GM12892 (cell line): ENCODE results near the gene WWP2.

ENCODE experiments used
- POLR2A ChIP-seq: IDR thresholded peaks from 2 replicates; pipeline ENCODE4 v1.6.1; 2011; ENCODE audit warnings: low read depth, low read length, control low read depth
- POLR2AphosphoS5 ChIP-seq: IDR thresholded peaks from 2 replicates; pipeline ENCODE4 v1.6.1; 2011; ENCODE audit warnings: low read depth, low read length, control low read depth
- TAF1 ChIP-seq: IDR thresholded peaks from 2 replicates; pipeline ENCODE4 v1.6.1; 2011; ENCODE audit warnings: low read depth, mild to moderate bottlenecking, control low read depth, low read length, borderline replicate concordance

DNA sequence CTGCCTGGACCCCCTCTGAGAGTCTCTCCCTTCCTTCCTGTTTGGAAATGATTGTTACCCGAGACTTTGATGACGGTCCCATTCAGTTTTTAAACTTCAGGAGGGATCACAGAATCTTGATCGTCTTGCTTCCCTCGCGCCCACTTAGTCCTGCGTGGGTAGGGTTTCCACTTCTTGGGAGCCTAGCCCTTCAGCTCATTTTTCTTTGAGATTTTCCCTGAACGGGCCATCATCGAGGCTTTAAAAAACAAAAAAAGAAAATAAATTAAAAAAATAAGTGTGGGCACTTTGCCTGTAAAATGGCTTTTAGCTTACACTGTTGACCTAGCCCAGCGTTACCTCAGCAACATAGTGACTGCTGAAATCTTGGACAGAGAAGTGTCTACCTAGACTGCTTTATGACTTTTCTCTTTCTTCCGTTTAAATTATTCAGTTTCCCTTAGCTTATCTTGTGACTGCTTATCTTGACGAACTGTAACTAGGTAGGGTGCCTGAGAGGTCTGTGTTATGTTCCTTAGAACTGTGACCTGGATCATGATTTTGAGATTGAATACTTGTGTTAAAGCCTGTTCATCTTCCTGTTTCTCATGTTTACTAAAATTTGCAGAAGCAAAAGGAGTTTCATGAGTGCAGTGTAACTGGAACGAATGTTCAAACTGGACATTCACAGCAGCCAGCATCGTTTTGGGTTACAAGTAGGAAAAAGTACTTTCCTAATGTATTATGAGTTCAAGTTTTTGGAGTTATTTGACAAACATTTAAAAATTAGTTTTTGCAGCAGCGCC is 874 bp downstream of the WWP2 start:
- TF ChIP-seq TAF1 (no peak), POLR2AphosphoS5 (no peak), POLR2A (no peak)
